Measurements from ENCODE around the gene CEACAM21.

DNA sequence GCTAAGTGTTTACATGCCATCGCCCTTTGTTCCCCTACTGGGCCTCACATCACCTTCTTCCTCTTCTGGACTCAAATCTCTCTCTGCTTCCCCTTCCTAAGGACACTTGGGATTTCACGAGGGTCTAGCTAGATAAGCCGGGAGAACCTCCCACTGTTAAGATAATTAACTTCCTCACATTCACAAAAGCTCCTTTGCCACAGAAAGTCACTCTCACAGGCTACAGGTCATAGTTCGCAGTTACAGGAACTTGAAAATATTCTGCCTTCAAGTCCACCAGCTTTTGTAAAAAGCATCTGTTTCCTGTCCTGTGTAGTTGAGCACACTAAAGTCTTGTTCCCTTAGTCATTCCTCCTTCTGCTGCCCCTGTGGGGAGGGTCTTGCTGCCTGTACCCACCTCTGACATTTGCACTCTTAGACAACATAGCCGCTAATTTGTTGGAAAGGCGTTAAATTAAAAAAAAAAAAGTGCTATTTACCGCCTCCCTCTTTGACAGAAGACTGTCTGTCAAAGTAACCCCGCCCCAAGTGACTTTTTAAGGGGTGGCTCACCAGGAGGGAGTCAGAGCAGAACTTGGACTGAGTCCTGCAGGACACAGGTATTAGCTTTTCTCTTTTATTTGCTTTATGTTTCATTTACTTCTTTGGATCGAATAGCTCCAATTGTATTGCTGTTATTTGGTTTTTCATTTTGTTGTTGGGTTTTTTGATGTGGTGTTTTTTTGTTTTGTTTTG lies 26.8 kb upstream of the CEACAM21 start:
- TF ChIP-seq, protein P1, sequence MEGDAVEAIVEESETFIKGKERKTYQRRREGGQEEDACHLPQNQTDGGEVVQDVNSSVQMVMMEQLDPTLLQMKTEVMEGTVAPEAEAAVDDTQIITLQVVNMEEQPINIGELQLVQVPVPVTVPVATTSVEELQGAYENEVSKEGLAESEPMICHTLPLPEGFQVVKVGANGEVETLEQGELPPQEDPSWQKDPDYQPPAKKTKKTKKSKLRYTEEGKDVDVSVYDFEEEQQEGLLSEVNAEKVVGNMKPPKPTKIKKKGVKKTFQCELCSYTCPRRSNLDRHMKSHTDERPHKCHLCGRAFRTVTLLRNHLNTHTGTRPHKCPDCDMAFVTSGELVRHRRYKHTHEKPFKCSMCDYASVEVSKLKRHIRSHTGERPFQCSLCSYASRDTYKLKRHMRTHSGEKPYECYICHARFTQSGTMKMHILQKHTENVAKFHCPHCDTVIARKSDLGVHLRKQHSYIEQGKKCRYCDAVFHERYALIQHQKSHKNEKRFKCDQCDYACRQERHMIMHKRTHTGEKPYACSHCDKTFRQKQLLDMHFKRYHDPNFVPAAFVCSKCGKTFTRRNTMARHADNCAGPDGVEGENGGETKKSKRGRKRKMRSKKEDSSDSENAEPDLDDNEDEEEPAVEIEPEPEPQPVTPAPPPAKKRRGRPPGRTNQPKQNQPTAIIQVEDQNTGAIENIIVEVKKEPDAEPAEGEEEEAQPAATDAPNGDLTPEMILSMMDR (IDR thresholded peaks at IDR 0.05), result no peak
- TF ChIP-seq POLR2A (IDR thresholded peaks at IDR 0.05), result peak; percentile 66 to 72

Measured in Peyer's patch (tissue), 4 donors.